ENCODE data around the gene HOXA1. TPM values are rescaled to one million over a fixed set of nuclear protein-coding genes. Genes with fewer than 3 reads are reported as not detected.

HOXA1 gene
- total RNA-seq, 2 experiments from 2014 or later, result 0.22 to 0.58 TPM

GRCh38 chr7:27117887-27118491, 22.2 kb upstream of the HOXA1 start:
- H3K27me3 Mint-ChIP-seq, result no peaks in the 10 kb centered on the region
- H3K4me1 Mint-ChIP-seq, result no peaks in the 10 kb centered on the region
- H3K9me3 Mint-ChIP-seq, result no peaks in the 10 kb centered on the region
- ChIA-PET CTCF (no interaction called here), POLR2A (no interaction called here)
- H3K4me3 Mint-ChIP-seq, result no peak overlapping the region
- H3K27ac Mint-ChIP-seq, result no peak overlapping the region
- no peak for DNase-seq
- no peaks in the 10 kb centered on the region for H3K36me3 Mint-ChIP-seq (ENCODE audit: low read depth)

DNA sequence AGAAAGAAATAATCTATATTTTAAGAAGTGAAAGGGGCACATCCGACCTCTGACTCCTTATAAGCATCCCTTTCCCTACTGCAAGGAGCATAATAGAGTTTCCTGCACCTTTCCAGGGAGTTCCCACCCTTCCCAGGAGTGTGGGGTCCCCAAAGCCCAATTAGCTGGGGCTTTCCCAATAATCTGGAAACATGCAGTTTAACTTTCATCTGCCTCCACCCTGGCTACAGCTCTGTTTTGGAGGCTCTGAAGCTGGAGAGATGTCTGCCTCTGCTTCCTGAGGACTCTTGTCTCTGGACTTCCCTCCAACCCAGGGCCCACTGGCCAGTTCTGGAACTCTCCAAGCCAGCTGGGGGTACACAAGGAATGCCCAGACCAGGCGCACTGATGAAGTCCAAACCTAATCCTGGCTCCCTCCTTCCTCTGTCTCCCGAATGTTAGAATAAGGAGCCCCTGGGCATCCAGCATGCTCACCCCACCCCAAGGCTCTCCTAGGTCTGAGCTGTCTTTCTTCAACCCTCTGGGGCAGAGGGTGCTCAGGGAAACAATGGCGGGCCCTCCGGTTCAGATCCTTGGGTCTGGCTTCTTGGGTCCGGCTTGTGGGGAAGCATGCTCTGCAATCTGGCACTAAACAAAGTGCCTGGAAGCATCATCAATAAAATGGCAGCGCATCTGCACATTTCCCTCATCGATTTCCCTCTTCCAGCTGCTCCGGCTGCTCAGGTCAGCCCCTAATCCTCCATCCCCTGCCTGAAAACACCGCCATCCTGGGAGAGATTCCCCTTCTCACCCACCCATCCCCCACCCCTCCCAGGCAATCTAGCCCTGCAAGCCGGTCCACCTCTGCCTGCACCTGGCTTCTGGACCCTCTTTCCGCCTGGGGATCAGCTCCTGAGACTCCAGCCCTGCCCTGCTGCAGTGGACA, 21.4 kb upstream of the HOXA1 start:
- no peaks in the 10 kb centered on the region for H3K9me3 Mint-ChIP-seq
- ChIA-PET CTCF (no interaction called here), POLR2A (no interaction called here)
- H3K4me1 Mint-ChIP-seq, result no peaks in the 10 kb centered on the region
- no peak overlapping the region for H3K27ac Mint-ChIP-seq
- no peaks in the 10 kb centered on the region for H3K36me3 Mint-ChIP-seq (ENCODE audit: low read depth)
- H3K27me3 Mint-ChIP-seq, result no peaks in the 10 kb centered on the region
- H3K4me3 Mint-ChIP-seq, result no peak overlapping the region
- DNase-seq, result no peak

GRCh38 chr7:27116031-27116961, 20.5 kb upstream of the HOXA1 start:
- Mint-ChIP-seq H3K9me3 (no peaks in the 10 kb centered on the region), H3K27ac (no peak overlapping the region), H3K27me3 (no peaks in the 10 kb centered on the region), H3K4me3 (no peak overlapping the region), H3K4me1 (no peaks in the 10 kb centered on the region), H3K36me3 (ENCODE audit: low read depth) (no peaks in the 10 kb centered on the region)
- DNase-seq, result no peak
- ChIA-PET CTCF (no interaction called here), POLR2A (no interaction called here)

DNA sequence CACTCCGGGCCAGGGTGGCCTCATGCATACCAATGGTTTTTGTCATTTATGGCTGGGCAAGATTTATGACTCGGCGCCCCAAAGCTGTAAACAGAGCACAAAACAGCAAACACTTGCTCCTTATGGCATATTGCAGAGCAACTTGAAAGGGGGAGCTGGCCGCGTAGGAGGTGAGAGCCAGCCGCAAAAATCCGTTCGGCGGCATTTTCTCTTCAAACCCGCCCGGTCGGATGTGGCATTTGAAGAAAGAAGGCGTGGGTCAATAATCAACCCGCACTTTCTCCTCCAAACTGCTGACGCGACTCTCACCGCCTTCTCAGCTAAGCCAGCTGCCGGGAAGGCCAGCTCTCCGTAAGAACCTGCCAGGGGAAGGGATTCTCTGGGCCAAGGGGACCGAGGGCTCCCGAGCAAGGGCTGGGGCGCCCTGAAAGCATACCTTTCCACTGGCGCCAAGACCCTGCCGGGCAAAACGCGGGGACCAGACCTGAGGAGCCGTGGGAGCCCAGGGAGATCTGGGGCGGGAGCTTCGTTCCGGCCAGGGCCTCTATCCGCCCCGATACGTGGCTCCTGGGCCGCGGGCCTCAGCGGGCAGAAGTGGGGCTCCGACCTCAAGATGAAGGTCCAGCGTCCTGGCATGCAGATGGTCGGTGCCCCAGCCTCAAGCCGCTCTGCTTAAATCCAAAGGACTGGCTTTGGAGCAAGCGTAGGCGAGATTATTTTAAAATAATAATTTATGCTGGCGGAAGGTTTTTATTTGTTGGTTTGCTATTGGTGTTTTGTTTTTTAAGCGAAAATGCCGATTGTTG, 19.6 kb upstream of the HOXA1 start:
- ChIA-PET POLR2A (no interaction called here), CTCF (interaction anchor here (0.6 kb wide), 1 partner anchor 9 kb away, joined by 3 read pairs; no protein-coding TSS in a partner anchor)

GRCh38 chr7:27114881-27115220, 19.1 kb upstream of the HOXA1 start:
- Mint-ChIP-seq H3K27ac (no peak overlapping the region), H3K27me3 (no peaks in the 10 kb centered on the region), H3K9me3 (no peaks in the 10 kb centered on the region), H3K36me3 (ENCODE audit: low read depth) (no peaks in the 10 kb centered on the region), H3K4me3 (no peak overlapping the region), H3K4me1 (no peaks in the 10 kb centered on the region)
- POLR2A ChIA-PET, result no interaction called here
- CTCF ChIA-PET, result no interaction called here
- no peak for DNase-seq

More for the DNA sequence above, 19.6 kb upstream of the HOXA1 start:
- no peaks in the 10 kb centered on the region for H3K27me3 Mint-ChIP-seq
- no peak for DNase-seq
- no peaks in the 10 kb centered on the region for H3K36me3 Mint-ChIP-seq (ENCODE audit: low read depth)
- no peak overlapping the region for H3K27ac Mint-ChIP-seq
- H3K4me3 Mint-ChIP-seq, result no peak overlapping the region
- no peaks in the 10 kb centered on the region for H3K9me3 Mint-ChIP-seq
- no peaks in the 10 kb centered on the region for H3K4me1 Mint-ChIP-seq

DNA sequence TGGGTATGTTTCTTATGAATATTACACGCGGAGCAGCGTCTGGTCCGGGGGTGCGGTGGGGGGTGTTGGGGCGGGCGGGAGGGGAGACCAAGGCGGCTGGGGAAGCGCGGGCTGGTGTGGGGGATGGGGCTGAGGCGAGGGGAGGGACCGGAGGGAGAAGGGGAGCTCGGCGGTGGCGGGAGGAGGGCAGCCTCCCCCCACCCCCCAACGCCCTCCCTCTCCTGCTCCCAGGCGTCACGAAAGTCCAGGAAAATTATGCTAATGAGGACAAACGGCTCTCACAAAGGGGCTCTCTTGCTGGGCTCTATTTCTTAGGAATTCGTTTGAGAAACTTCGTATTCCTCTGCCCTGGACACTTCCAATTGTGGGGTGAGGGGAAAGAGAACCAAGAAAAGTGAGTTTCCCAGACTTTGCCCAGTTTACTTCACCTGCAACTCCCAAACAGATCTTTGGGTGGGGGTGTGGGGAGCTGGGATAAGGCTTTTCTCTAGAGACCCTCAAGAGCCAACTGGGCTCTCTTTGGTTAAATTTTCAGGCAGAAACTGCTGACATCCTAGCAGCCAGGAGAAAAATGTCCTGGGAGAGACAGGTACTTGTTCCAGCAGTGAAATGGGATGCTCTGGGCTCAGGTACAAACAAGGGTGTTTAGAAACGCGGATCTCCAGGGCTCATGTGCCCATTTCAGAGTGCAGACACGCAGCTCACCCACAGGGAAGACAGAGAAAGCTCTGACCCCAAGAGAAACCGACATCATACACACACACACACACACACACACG, 18.4 kb upstream of the HOXA1 start:
- H3K27ac Mint-ChIP-seq, result no peak overlapping the region
- H3K27me3 Mint-ChIP-seq, result no peaks in the 10 kb centered on the region
- CTCF ChIA-PET, result no interaction called here
- no peaks in the 10 kb centered on the region for H3K36me3 Mint-ChIP-seq (ENCODE audit: low read depth)
- DNase-seq, result no peak
- POLR2A ChIA-PET, result no interaction called here
- no peaks in the 10 kb centered on the region for H3K9me3 Mint-ChIP-seq
- H3K4me1 Mint-ChIP-seq, result no peaks in the 10 kb centered on the region
- no peak overlapping the region for H3K4me3 Mint-ChIP-seq

DNA sequence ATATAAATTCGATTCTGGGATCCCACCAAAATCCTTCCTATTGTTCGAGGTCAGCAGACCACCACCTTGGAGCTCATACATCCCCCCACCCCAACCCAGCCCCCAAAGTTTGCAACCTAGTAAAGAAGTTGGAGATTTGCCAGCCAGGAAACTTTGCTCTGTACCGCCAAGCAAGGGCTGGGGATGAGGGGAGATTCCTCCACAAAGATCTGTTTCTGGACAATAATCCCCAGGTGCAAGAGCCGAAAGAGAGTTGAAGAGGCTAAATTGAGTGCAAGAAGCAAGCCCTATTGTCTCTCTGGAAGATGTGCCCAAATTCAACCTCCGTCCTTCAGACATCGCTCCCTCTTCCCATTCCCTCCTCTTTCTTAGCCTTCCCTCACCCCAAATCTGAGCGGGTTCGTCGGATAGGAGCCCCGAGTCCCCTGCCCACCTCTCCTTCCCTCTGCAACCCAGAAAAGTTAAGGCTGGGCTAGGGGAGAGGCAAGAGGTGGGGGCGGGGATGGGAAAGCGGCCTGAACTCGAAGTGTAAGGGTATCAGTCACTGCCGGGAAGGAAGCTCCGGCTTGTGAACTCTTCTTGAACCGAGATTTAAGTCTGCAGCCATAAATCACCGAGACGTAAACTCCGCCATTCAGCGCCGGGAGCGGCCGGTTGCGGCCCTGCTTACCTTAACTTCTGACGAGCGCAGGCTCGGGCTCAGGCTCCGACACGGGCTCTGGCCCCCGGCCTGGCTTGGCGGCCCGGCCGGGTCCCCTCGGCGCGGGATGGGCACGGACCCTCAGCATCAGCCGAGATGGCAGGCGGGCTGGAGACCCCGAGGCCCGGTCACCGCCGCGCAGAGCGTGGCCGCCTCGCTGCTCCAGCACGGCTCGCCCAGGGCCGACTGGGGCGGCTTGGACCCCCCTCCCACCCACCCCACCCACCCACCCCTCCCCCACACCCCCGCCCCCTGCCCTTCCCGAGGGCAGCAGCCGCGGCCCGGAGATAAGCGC, 17.5 kb upstream of the HOXA1 start:
- H3K4me3 Mint-ChIP-seq, result no peak overlapping the region
- no peaks in the 10 kb centered on the region for H3K27me3 Mint-ChIP-seq
- H3K27ac Mint-ChIP-seq, result no peak overlapping the region
- H3K36me3 Mint-ChIP-seq (ENCODE audit: low read depth), result no peaks in the 10 kb centered on the region
- H3K9me3 Mint-ChIP-seq, result no peaks in the 10 kb centered on the region
- no peaks in the 10 kb centered on the region for H3K4me1 Mint-ChIP-seq
- DNase-seq, result no peak
- ChIA-PET POLR2A (no interaction called here), CTCF (no interaction called here)

GRCh38 chr7:27112361-27112760, 16.6 kb upstream of the HOXA1 start:
- no peak for DNase-seq
- no peaks in the 10 kb centered on the region for H3K4me1 Mint-ChIP-seq
- no peak overlapping the region for H3K27ac Mint-ChIP-seq
- CTCF ChIA-PET, result no interaction called here
- H3K36me3 Mint-ChIP-seq (ENCODE audit: low read depth), result no peaks in the 10 kb centered on the region
- no peak overlapping the region for H3K4me3 Mint-ChIP-seq
- POLR2A ChIA-PET, result no interaction called here
- H3K27me3 Mint-ChIP-seq, result no peaks in the 10 kb centered on the region
- H3K9me3 Mint-ChIP-seq, result no peaks in the 10 kb centered on the region

DNA sequence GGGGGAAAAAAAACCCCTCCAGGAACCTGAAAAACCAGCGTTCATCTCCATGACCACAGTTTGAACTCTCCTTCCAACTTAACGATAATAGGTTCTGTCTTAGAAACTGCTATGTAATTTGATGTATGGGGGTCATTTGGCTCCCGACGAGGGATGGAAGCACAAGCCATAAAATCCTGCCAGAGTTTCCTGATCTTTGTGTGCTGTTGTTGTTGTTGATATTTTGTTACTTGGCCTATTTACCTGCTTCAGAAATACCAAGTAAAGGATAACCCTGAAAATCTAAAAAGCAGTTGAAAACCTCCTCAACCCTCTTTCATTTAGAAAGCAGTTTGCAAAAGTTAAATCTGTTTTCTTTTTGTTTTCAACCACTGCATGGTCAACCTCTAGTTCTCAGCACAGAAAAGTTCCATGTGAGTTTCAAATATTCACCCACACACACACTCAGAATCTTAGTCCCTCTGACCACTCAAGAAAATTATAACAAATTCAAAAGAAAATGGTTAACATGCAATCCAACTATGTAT, 16.0 kb upstream of the HOXA1 start:
- Mint-ChIP-seq H3K27me3 (no peaks in the 10 kb centered on the region), H3K4me3 (no peak overlapping the region), H3K27ac (no peak overlapping the region), H3K36me3 (ENCODE audit: low read depth) (no peaks in the 10 kb centered on the region), H3K9me3 (no peaks in the 10 kb centered on the region), H3K4me1 (no peaks in the 10 kb centered on the region)
- ChIA-PET POLR2A (no interaction called here), CTCF (no interaction called here)
- no peak for DNase-seq

DNA sequence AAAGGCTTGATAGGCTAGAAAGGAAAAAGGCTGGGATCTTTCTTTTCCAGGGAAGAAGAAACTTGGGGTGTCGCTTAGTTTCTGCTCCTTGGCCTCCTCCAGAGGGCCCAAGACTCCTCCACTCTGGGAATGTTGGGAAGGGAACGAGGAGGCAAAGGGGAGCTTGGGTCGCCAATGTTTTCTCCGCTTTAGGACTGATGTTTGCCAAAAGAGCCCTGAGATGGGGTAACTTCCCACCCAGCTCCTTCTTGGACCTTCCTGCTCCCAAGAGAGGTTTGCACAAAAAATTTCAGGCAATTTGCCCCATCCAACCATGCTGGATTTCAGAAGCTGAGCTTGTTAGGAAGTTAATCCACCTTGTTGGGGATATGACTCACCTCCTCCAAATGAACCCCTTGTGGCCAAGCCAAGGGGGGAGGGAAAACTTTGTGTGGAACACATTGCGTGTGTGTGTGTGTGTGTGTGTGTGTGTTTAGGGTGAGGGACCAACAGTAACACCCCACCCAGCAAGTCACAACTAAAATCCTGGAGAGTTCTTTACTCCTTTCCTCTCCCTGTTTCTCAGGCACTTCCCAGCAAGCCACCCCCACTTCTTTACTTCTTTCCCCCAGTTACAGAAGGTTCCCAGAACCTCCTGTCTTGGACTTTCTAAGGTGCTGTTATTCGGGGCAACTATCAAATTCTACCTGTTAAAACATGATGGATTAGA, 15.4 kb upstream of the HOXA1 start:
- H3K4me3 Mint-ChIP-seq, result no peak overlapping the region
- H3K4me1 Mint-ChIP-seq, result no peaks in the 10 kb centered on the region
- no peak overlapping the region for H3K27ac Mint-ChIP-seq
- H3K9me3 Mint-ChIP-seq, result no peaks in the 10 kb centered on the region
- CTCF ChIA-PET, result no interaction called here
- no peaks in the 10 kb centered on the region for H3K36me3 Mint-ChIP-seq (ENCODE audit: low read depth)
- no peak for DNase-seq
- no peaks in the 10 kb centered on the region for H3K27me3 Mint-ChIP-seq
- POLR2A ChIA-PET, result no interaction called here

All from activated CD4-positive, alpha-beta T cell treated with anti-CD3 and anti-CD28 coated beads, Interleukin-2, amount 10 ng/mL, durations not matched to agents 7 days and 5 days (primary cell).